ENCODE results near the gene ZNF787. TPM values are rescaled to one million over a fixed set of nuclear protein-coding genes. Genes with fewer than 3 reads are reported as not detected.

ZNF787 gene
- total RNA-seq, 4 donors from 2014 or later, result 24.9 to 53.1 (median 27.4) TPM

Small RNAs within 50 kb of the gene (small RNA-seq; reads per million reads assigned to genes)
- 0 reads per million in 4 donors for gene AC024580.2
- 0 reads per million in 4 donors for gene RF00019

Other genes starting within 250 kb of the ZNF787 start
- gene NLRP13, start 189.0 kb downstream of the ZNF787 start, total RNA-seq, result not detected
- not detected for gene NLRP8, start 173.5 kb downstream of the ZNF787 start, total RNA-seq
- not detected for gene NLRP5, start 134.5 kb downstream of the ZNF787 start, total RNA-seq
- gene ZNF444, start 20.0 kb upstream of the ZNF787 start, total RNA-seq, result 100 to 1,000 TPM in 1 of 4 donors, 10 to 100 TPM in 3; 20.7 to 148 (median 39.2) TPM
- gene GALP, start 54.7 kb upstream of the ZNF787 start, total RNA-seq, result not detected
- not detected for gene ZSCAN5B, start 76.5 kb upstream of the ZNF787 start, total RNA-seq
- not detected for gene ZSCAN5C, start 81.0 kb upstream of the ZNF787 start, total RNA-seq
- gene EDDM13, start 151.5 kb upstream of the ZNF787 start, total RNA-seq, result not detected
- 10 to 100 TPM in 3 of 4 donors, 1 to 10 TPM in 1; 8.2 to 15.2 (median 12.6) TPM for gene ZSCAN5A, start 193.5 kb upstream of the ZNF787 start, total RNA-seq